Adrenal gland (tissue), 12 donors: ENCODE data around the gene VGLL3. TPM values are rescaled to one million over a fixed set of nuclear protein-coding genes. Genes with fewer than 3 reads are reported as not detected.

Source experiments
- DNase-seq, 7 donors: peaks; one replicate each; pipeline ENCODE4 v3.0.0-alpha.2; 2019 to 2020
- H3K27ac ChIP-seq, 5 donors: fragments of 200-600 bp; sonication (generic) in 4 of 5; 1 replicate in 3 of 5; 2 replicates in 2 of 5; pipeline versions ENCODE4 v1.5.1 to v1.8.0; 2016 to 2020; ENCODE audit warnings: mild to moderate bottlenecking in 1 of 5
- H3K27me3 ChIP-seq: fragments of 200-600 bp; 2 replicates; pipeline ENCODE4 v1.8.0; 2021
- H3K36me3 ChIP-seq, 2 donors: fragments of 200-600 bp; replicated peaks in 1 of 2; 1 replicate in 1 of 2; 2 replicates in 1 of 2; pipeline versions ENCODE4 v1.5.1 to v1.8.0; 2018 to 2022
- H3K4me1 ChIP-seq, 2 donors: fragments of 200-600 bp; replicated peaks in 1 of 2; 1 replicate in 1 of 2; 2 replicates in 1 of 2; pipeline versions ENCODE4 v1.5.1 to v1.8.0; 2018 to 2021
- H3K4me3 ChIP-seq, 4 donors: fragments of 200-600 bp; sonication (generic) in 3 of 4; one replicate each; pipeline ENCODE4 v1.5.1; 2016 to 2018
- H3K9me3 ChIP-seq, 3 donors: fragments of 200-600 bp; sonication (generic) in 1 of 3; replicated peaks in 1 of 3; 1 replicate in 2 of 3; 2 replicates in 1 of 3; pipeline versions ENCODE4 v1.5.1 to v1.8.0; 2016 to 2021
- CTCF ChIP-seq, 6 experiments: fragments of 450-650 bp in 4 of 6; fragments of 200-600 bp in 2 of 6; sonication (generic) in 1 of 6; IDR thresholded peaks; 1 replicate in 5 of 6; 2 replicates in 1 of 6; pipeline versions ENCODE4 v1.5.1 to v1.8.0; 2016 to 2021; ENCODE audit warnings: antibody characterized with exemption in 6 of 6, mild to moderate bottlenecking in 2 of 6, moderate library complexity in 1 of 6
- POLR2A ChIP-seq, 2 donors: fragments of 450-650 bp; IDR thresholded peaks; one replicate each; pipeline ENCODE4 v1.6.1; 2017; ENCODE audit warnings: antibody characterized with exemption in 2 of 2, mild to moderate bottlenecking in 2 of 2, moderate library complexity in 1 of 2
- WGBS, 4 donors: extraction: QIAGEN DNeasy Blood & Tissue Kit in 2 of 4; methylation state at CpG; one replicate each; pipeline versions ENCODE4 v1.1.5 to v1.1.7; 2013 to 2017; 5-methylcytosine and 5-hydroxymethylcytosine counted together
- intact Hi-C, 2 donors: fragments of 100-400 bp; cut with DNase I; formaldehyde crosslinking; loops; one replicate each; pipeline versions ENCODE4 v1.14.1 to v1.15.0; 2022 to 2023
- polyA plus RNA-seq, 3 donors: library from polyadenylated mRNA; stranded (reverse); fragments of 200-250 nt in 2 of 3; fragments of 350-450 nt in 1 of 3; fragmentation: Illumina TruSeq in 1 of 3; extraction: RNeasy Lipid Tissue Mini Kit (QIAGEN cat#74804) in 1 of 3; gene quantifications; one replicate each; pipeline ENCODE4 v1.2.3, GENCODE V29; 2013 to 2014
- total RNA-seq, 9 donors: library from RNA; depleted of rRNA in 4 of 9; stranded (reverse); fragments of >200 nt in 4 of 9; fragments of 120-200 nt in 1 of 9; fragmentation: NEBNext Ultra II Directional in 1 of 9; extraction: Animal tissue kit (Norgen Biotek cat#: 25700) in 1 of 9; gene quantifications; one replicate each; pipeline versions ENCODE4 v1.1.0 to v1.2.4, GENCODE V29; 2013 to 2023
- donor health status: healthy with polysubstance abuse.
- donor health status: Bipolar disorder and iron deficiency.
- donor health status: DM: yes; HTN: yes; CAD: no.
- donor health status: DM: no; HTN: no; CAD: no.
- donor health status: DM: no; HTN: no; CAD: no.
- donor health status: DM: yes; HTN: yes; CAD: no.

Gene VGLL3
- total and polyA plus RNA-seq, 12 donors = 1.3 to 20.5 (median 3.9) TPM

DNA sequence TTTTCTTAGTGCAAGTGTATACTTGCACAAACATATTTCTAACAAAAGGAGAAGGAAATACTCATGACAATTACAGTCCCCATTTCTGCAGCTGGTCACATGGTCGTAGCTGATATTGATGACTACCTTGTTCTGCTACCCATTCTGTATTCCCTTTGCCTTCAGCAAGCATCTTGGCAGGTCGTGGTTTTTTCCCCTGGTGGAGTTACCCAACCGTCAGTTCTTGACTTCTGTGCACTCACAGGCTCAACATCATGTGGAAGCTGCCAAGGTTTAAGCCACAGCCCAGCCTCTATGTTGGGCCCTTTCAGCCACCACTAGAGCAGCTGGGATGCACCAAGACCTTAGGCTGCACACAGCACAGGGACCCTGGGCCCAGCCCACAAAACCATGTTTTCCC, 56.1 kb downstream of the VGLL3 start:
- H3K9me3 ChIP-seq = no peaks in the 10 kb centered on the region
- intact Hi-C loops = no loop called here
- no peak for TF ChIP-seq CTCF (IDR thresholded peaks at IDR 0.05)
- TF ChIP-seq POLR2A (IDR thresholded peaks at IDR 0.05) = no peak

DNA sequence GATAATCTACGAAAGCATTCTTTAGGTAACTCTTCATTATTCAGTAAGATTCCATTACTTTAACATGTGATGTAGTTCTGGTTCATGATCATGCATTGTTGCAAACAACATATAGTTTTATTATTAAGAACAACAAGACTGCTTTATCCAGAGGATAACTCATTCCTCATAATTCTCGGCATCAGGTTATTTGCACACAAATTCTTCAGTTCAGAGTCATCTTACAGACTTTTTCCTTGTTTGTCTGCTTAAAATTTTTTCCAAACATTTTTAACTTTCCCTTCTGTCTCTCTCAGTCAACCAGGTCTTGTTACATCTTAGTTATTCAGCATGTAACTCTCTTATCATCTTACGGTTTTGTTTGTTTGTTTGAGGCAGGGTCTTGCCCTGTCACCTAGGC, 60.1 kb downstream of the VGLL3 start:
- Histone ChIP-seq H3K27ac (no peak overlapping the region), H3K4me3 (no peak overlapping the region), H3K4me1 (no peaks in the 10 kb centered on the region), H3K9me3 (no peaks in the 10 kb centered on the region), H3K36me3 (no peaks in the 10 kb centered on the region), H3K27me3 (no peaks in the 10 kb centered on the region)
- TF ChIP-seq POLR2A (IDR thresholded peaks at IDR 0.05) (no peak), CTCF (IDR thresholded peaks at IDR 0.05) (no peak)
- 57 to 73% (median 58%) methylated on average over 3 of the region's 3 CpGs for WGBS, 4 donors
- intact Hi-C loops = no loop called here
- no peak for DNase-seq

More for the DNA sequence above, 56.1 kb downstream of the VGLL3 start:
- no peak for DNase-seq
- Histone ChIP-seq H3K27ac (no peak overlapping the region), H3K4me3 (no peak overlapping the region), H3K27me3 (no peaks in the 10 kb centered on the region), H3K4me1 (no peaks in the 10 kb centered on the region), H3K36me3 (no peaks in the 10 kb centered on the region)
- WGBS, 4 donors = 52 to 68% (median 61%) methylated on average over 3 of the region's 3 CpGs

- H3K4me3 ChIP-seq = no peak overlapping the region
- H3K4me1 ChIP-seq = no peaks in the 10 kb centered on the region
- H3K36me3 ChIP-seq = no peaks in the 10 kb centered on the region
- 34 to 47% (median 45%) methylated on average over 1 of the region's 1 CpG for WGBS, 4 donors
- intact Hi-C loops = no loop called here
- no peak for DNase-seq
- TF ChIP-seq POLR2A (IDR thresholded peaks at IDR 0.05) (no peak), CTCF (IDR thresholded peaks at IDR 0.05) (no peak)
- no peaks in the 10 kb centered on the region for H3K27me3 ChIP-seq
- H3K9me3 ChIP-seq = no peaks in the 10 kb centered on the region
- no peak overlapping the region for H3K27ac ChIP-seq
Measured at GRCh38 chr3:86930181-86930580, 60.8 kb downstream of the VGLL3 start.

- Histone ChIP-seq H3K36me3 (no peaks in the 10 kb centered on the region), H3K9me3 (no peaks in the 10 kb centered on the region), H3K27ac (no peak overlapping the region), H3K4me1 (no peaks in the 10 kb centered on the region), H3K27me3 (no peaks in the 10 kb centered on the region), H3K4me3 (no peak overlapping the region)
- intact Hi-C loops = no loop called here
- WGBS, 4 donors = 69 to 89% (median 85%) methylated on average over 7 of the region's 7 CpGs
- no peak for DNase-seq
- TF ChIP-seq POLR2A (IDR thresholded peaks at IDR 0.05) (no peak), CTCF (IDR thresholded peaks at IDR 0.05) (no peak)
Measured at GRCh38 chr3:86929046-86929445, 61.9 kb downstream of the VGLL3 start.
